Measurements from ENCODE around the gene CBX3.
A peak's percentile ranks its signal among the peaks of the same experiment; 100 is the strongest.

DNA sequence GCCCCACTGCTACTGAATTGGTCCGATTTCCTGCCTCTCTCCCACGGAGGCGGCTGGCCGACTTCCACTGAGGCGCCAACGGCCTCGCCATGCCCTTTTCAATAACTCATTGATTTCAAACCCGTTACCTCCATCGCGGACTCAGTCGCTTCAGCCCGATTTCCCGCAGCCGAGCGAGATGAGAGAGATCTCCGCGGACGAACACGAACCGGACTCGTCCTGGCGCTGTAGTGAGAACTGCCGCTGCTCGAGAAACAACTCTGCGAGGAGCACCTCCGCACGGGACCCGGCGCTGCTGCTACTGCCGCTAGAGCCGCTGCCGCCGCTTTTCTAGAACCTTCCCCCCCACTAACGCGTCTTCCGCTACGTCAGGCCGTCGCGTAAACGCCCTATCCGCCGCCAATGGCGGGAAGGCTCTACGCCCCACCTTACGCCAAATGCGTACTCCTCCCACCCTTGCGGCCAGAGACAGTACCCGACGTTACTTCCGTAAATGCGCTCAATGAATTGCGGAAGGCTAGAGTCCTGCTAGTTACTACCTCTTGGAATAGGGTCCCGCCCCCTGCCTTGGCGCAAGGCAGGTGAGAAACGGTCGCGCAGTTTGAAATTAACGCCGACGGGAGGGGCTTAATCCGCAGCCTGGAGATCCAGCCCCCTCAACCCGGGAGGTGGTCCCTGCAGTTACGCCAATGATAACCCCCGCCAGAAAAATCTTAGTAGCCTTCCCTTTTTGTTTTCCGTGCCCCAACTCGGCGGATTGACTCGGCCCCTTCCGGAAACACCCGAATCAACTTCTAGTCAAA is 900 bp upstream of the CBX3 start, which contains the start of gene HNRNPA2B1:
- TF ChIP-seq, protein P1, sequence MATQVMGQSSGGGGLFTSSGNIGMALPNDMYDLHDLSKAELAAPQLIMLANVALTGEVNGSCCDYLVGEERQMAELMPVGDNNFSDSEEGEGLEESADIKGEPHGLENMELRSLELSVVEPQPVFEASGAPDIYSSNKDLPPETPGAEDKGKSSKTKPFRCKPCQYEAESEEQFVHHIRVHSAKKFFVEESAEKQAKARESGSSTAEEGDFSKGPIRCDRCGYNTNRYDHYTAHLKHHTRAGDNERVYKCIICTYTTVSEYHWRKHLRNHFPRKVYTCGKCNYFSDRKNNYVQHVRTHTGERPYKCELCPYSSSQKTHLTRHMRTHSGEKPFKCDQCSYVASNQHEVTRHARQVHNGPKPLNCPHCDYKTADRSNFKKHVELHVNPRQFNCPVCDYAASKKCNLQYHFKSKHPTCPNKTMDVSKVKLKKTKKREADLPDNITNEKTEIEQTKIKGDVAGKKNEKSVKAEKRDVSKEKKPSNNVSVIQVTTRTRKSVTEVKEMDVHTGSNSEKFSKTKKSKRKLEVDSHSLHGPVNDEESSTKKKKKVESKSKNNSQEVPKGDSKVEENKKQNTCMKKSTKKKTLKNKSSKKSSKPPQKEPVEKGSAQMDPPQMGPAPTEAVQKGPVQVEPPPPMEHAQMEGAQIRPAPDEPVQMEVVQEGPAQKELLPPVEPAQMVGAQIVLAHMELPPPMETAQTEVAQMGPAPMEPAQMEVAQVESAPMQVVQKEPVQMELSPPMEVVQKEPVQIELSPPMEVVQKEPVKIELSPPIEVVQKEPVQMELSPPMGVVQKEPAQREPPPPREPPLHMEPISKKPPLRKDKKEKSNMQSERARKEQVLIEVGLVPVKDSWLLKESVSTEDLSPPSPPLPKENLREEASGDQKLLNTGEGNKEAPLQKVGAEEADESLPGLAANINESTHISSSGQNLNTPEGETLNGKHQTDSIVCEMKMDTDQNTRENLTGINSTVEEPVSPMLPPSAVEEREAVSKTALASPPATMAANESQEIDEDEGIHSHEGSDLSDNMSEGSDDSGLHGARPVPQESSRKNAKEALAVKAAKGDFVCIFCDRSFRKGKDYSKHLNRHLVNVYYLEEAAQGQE (IDR thresholded peaks at IDR 0.05), result peak; percentile 93
- TF ChIP-seq, protein P2, sequence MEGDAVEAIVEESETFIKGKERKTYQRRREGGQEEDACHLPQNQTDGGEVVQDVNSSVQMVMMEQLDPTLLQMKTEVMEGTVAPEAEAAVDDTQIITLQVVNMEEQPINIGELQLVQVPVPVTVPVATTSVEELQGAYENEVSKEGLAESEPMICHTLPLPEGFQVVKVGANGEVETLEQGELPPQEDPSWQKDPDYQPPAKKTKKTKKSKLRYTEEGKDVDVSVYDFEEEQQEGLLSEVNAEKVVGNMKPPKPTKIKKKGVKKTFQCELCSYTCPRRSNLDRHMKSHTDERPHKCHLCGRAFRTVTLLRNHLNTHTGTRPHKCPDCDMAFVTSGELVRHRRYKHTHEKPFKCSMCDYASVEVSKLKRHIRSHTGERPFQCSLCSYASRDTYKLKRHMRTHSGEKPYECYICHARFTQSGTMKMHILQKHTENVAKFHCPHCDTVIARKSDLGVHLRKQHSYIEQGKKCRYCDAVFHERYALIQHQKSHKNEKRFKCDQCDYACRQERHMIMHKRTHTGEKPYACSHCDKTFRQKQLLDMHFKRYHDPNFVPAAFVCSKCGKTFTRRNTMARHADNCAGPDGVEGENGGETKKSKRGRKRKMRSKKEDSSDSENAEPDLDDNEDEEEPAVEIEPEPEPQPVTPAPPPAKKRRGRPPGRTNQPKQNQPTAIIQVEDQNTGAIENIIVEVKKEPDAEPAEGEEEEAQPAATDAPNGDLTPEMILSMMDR (IDR thresholded peaks at IDR 0.05; ENCODE audit: low read depth, low read length, missing input control), result no peak
- peak; percentile 99 for TF ChIP-seq TAF1 (conservative IDR thresholded peaks at IDR 0.05)
